OCI-LY7 (cell line): ENCODE results near the gene CD109. TPM values are rescaled to one million over a fixed set of nuclear protein-coding genes. Genes with fewer than 3 reads are reported as not detected.

ENCODE experiments used
- BruUV-seq: library from RNA; stranded (reverse); fragments of 400-500 nt; replicated peaks from 2 replicates; lab custom pipeline; 2021; lab: Mats Ljungman, UMichigan
- CTCF ChIA-PET: fragments of 300-600 bp; sonication (Branson Sonifier 250); formaldehyde crosslinking; loops from one replicate; lab custom pipeline; 2022; ENCODE audit warnings: antibody characterized with exemption; ENCODE audit not compliant: unreplicated experiment; lab: Charles Lee
- POLR2A ChIA-PET: fragments of 300-600 bp; sonication (Branson Sonifier 250); formaldehyde crosslinking; loops from one replicate; lab custom pipeline; 2022; ENCODE audit warnings: antibody characterized with exemption; lab: Charles Lee
- DNase-seq: peaks from one replicate; pipeline ENCODE4 v3.0.0-alpha.2; 2015; ENCODE audit warnings: low spot score
- H2AFZ ChIP-seq: fragments of 200-600 bp; sonication (generic), shearing (Covaris generic); 2 replicates; pipeline ENCODE4 v1.6.1; 2014; ENCODE audit warnings: mild to moderate bottlenecking, antibody characterized with exemption, low read length, moderate library complexity
- H3K27ac ChIP-seq: fragments of 200-600 bp; sonication (generic); 2 replicates; pipeline ENCODE4 v1.5.1; 2014; ENCODE audit warnings: mixed run types, low read depth, mild to moderate bottlenecking, moderate library complexity, low read length, inconsistent platforms; ENCODE audit not compliant: poor library complexity, severe bottlenecking
- H3K36me3 ChIP-seq: fragments of 200-600 bp; sonication (generic); 2 replicates; pipeline ENCODE4 v1.6.1; 2014; ENCODE audit warnings: mild to moderate bottlenecking, antibody characterized with exemption, low read length, moderate library complexity, mixed read lengths; ENCODE audit not compliant: insufficient read depth
- H3K4me1 ChIP-seq: fragments of 200-600 bp; sonication (generic); 2 replicates; pipeline ENCODE4 v1.5.1; 2014; ENCODE audit warnings: mild to moderate bottlenecking, low read length; ENCODE audit not compliant: insufficient read depth, poor library complexity, severe bottlenecking
- H3K4me2 ChIP-seq: fragments of 200-600 bp; sonication (generic); 2 replicates; pipeline ENCODE4 v1.6.1; 2014; ENCODE audit warnings: mild to moderate bottlenecking, low read length
- H3K4me3 ChIP-seq: fragments of 200-600 bp; sonication (generic); 2 replicates; pipeline ENCODE4 v1.5.1; 2014; ENCODE audit warnings: mild to moderate bottlenecking, low read depth, low read length; ENCODE audit not compliant: poor library complexity, severe bottlenecking
- H3K79me2 ChIP-seq: fragments of 200-600 bp; sonication (generic); 2 replicates; pipeline ENCODE4 v1.6.1; 2016; ENCODE audit warnings: low read depth, mild to moderate bottlenecking, low read length, moderate library complexity, mixed read lengths; ENCODE audit not compliant: insufficient read depth
- H3K9me2 ChIP-seq: fragments of 200-600 bp; sonication (generic); 2 replicates; pipeline ENCODE4 v1.6.1; 2016; ENCODE audit warnings: mild to moderate bottlenecking, low read length, mixed read lengths; ENCODE audit not compliant: insufficient read depth
- H3K9me3 ChIP-seq: fragments of 200-600 bp; sonication (generic); 2 replicates; pipeline ENCODE4 v1.6.1; 2014; ENCODE audit warnings: mild to moderate bottlenecking, mixed run types, low read length, mixed read lengths
- H4K20me1 ChIP-seq: fragments of 200-600 bp; sonication (generic); 2 replicates; pipeline ENCODE4 v1.6.1; 2014; ENCODE audit warnings: mild to moderate bottlenecking, antibody characterized with exemption, low read length, moderate library complexity, mixed read lengths; ENCODE audit not compliant: insufficient read depth
- CTCF ChIP-seq: fragments of 200-600 bp; sonication (generic); conservative IDR thresholded peaks from 2 replicates; pipeline ENCODE4 v1.5.1; 2014; ENCODE audit warnings: mild to moderate bottlenecking, antibody characterized with exemption, low read length, moderate library complexity, mixed read lengths
- EZH2phosphoT487 ChIP-seq: fragments of 200-600 bp; sonication (generic); IDR thresholded peaks from 2 replicates; pipeline ENCODE4 v1.6.1; 2018; ENCODE audit warnings: low read depth, borderline replicate concordance, mild to moderate bottlenecking, mixed run types, antibody characterized with exemption, low read length, moderate library complexity, mixed read lengths
- intact Hi-C: fragments of 100-400 bp; cut with micrococcal nuclease; formaldehyde crosslinking; loops from one replicate; pipeline ENCODE4 v1.10.0; 2022; ENCODE audit not compliant: unreplicated experiment
- total RNA-seq, 2 experiments: library from RNA; depleted of rRNA in 1 of 2; stranded (reverse); fragments of >200 nt in 1 of 2; shearing (Covaris generic) in 1 of 2; gene quantifications; 2 replicates each; pipeline ENCODE4 v1.2.3, GENCODE V29; 2014 to 2022

The CD109 gene
- total RNA-seq, 2 experiments from 2014 or later: 0.08 TPM; not detected in 1

GRCh38 chr6:73704260-73704659, 8.3 kb downstream of the CD109 start:
- CTCF ChIA-PET: no interaction called here
- Histone ChIP-seq H2AFZ (no peak overlapping the region), H3K4me1 (no peaks in the 10 kb centered on the region), H3K27ac (no peak overlapping the region), H4K20me1 (no peaks in the 10 kb centered on the region), H3K4me3 (no peak overlapping the region), H3K9me2 (no peaks in the 10 kb centered on the region), H3K36me3 (no peaks in the 10 kb centered on the region), H3K4me2 (no peak overlapping the region), H3K9me3 (no peaks in the 10 kb centered on the region), H3K79me2 (no peaks in the 10 kb centered on the region)
- TF ChIP-seq CTCF (no peak), EZH2phosphoT487 (no peak)
- intact Hi-C loops: no loop called here
- BruUV-seq: no TSS peak
- DNase-seq: no peak
- POLR2A ChIA-PET: no interaction called here

GRCh38 chr6:73704798-73705197, 8.8 kb downstream of the CD109 start:
- no peaks in the 10 kb centered on the region for H3K9me3 ChIP-seq
- no peak overlapping the region for H3K27ac ChIP-seq
- no peak overlapping the region for H3K4me3 ChIP-seq
- ChIA-PET POLR2A (no interaction called here), CTCF (no interaction called here)
- TF ChIP-seq EZH2phosphoT487 (no peak), CTCF (no peak)
- H3K4me2 ChIP-seq: no peak overlapping the region
- H2AFZ ChIP-seq: no peak overlapping the region
- H3K4me1 ChIP-seq: no peaks in the 10 kb centered on the region
- no TSS peak for BruUV-seq
- no peaks in the 10 kb centered on the region for H3K9me2 ChIP-seq
- H4K20me1 ChIP-seq: no peaks in the 10 kb centered on the region
- no peak for DNase-seq
- no peaks in the 10 kb centered on the region for H3K79me2 ChIP-seq
- H3K36me3 ChIP-seq: no peaks in the 10 kb centered on the region
- intact Hi-C loops: no loop called here

GRCh38 chr6:73706971-73707370, 11.0 kb downstream of the CD109 start:
- no TSS peak for BruUV-seq
- TF ChIP-seq EZH2phosphoT487 (no peak), CTCF (no peak)
- Histone ChIP-seq H3K27ac (no peak overlapping the region), H2AFZ (no peak overlapping the region), H4K20me1 (no peaks in the 10 kb centered on the region), H3K9me2 (no peaks in the 10 kb centered on the region), H3K9me3 (no peaks in the 10 kb centered on the region), H3K4me1 (no peaks in the 10 kb centered on the region), H3K36me3 (no peaks in the 10 kb centered on the region), H3K4me3 (no peak overlapping the region), H3K79me2 (no peaks in the 10 kb centered on the region), H3K4me2 (no peak overlapping the region)
- CTCF ChIA-PET: interaction anchor here (0.9 kb wide), 1 partner anchor 17 kb away, joined by 3 read pairs; no protein-coding TSS in a partner anchor
- POLR2A ChIA-PET: interaction anchor here (1.1 kb wide), 1 partner anchor 122 kb away, joined by 3 read pairs; no protein-coding TSS in a partner anchor
- intact Hi-C loops: no loop called here
- no peak for DNase-seq
